HepG2 (cell line): ENCODE data around the gene SETD1A. TPM values are rescaled to one million over a fixed set of nuclear protein-coding genes. Genes with fewer than 3 reads are reported as not detected.

ENCODE experiments used
- CAMTA2 ChIP-seq: sonication (generic); formaldehyde crosslinking; IDR thresholded peaks from 2 replicates; pipeline ENCODE4 v1.4.0; 2020; ENCODE audit warnings: mild to moderate bottlenecking, missing genetic modification reagents, borderline replicate concordance
- CC2D1A ChIP-seq: sonication (generic); formaldehyde crosslinking; IDR thresholded peaks from 2 replicates; pipeline ENCODE4 v1.8.1; 2023; ENCODE audit warnings: mild to moderate bottlenecking, missing genetic modification reagents
- GABPB1 ChIP-seq: IDR thresholded peaks from 2 replicates; pipeline ENCODE4 v1.6.1; 2016; ENCODE audit warnings: mild to moderate bottlenecking, missing genetic modification reagents, moderate library complexity, missing compliant biosample characterization
- GLI4 ChIP-seq: sonication (generic); formaldehyde crosslinking; IDR thresholded peaks from 2 replicates; pipeline ENCODE4 v1.5.1; 2020; ENCODE audit warnings: missing genetic modification reagents, mild to moderate bottlenecking, moderate library complexity, borderline replicate concordance
- KAT7 ChIP-seq: IDR thresholded peaks from 2 replicates; pipeline ENCODE4 v1.6.1; 2018; ENCODE audit warnings: borderline replicate concordance, missing compliant biosample characterization
- MED13 ChIP-seq: sonication (generic); formaldehyde crosslinking; IDR thresholded peaks from 2 replicates; pipeline ENCODE4 v1.5.0; 2020; ENCODE audit warnings: missing genetic modification reagents
- NCOA2 ChIP-seq: sonication (generic); formaldehyde crosslinking; IDR thresholded peaks from 2 replicates; pipeline ENCODE4 v1.8.0; 2022; ENCODE audit warnings: inconsistent platforms
- NFYC ChIP-seq: IDR thresholded peaks from 2 replicates; pipeline ENCODE4 v1.6.1; 2016; ENCODE audit warnings: missing genetic modification reagents, missing compliant biosample characterization
- NR3C1 ChIP-seq: sonication (generic); formaldehyde crosslinking; IDR thresholded peaks from 2 replicates; pipeline ENCODE4 v1.4.0; 2020; ENCODE audit warnings: missing genetic modification reagents
- POLR2A ChIP-seq, 2 experiments: IDR thresholded peaks; 2 replicates each; pipeline ENCODE4 v1.6.1; 2011; ENCODE audit warnings: low read depth in 2 of 2, low read length in 2 of 2, mild to moderate bottlenecking in 1 of 2, moderate library complexity in 1 of 2; ENCODE audit not compliant: insufficient read depth in 1 of 2
- SETDB1 ChIP-seq: sonication (generic); formaldehyde crosslinking; IDR thresholded peaks from 2 replicates; pipeline ENCODE4 v1.5.1; 2020; ENCODE audit warnings: missing genetic modification reagents, mild to moderate bottlenecking, borderline replicate concordance
- SRSF9 ChIP-seq: fragments of 200-400 bp; formaldehyde crosslinking; IDR thresholded peaks from 2 replicates; pipeline ENCODE4 v1.6.1; 2018; ENCODE audit warnings: borderline replicate concordance, mild to moderate bottlenecking, low read depth, low read length; ENCODE audit not compliant: insufficient read depth, poor library complexity, severe bottlenecking
- ZKSCAN5 ChIP-seq: sonication (generic); formaldehyde crosslinking; IDR thresholded peaks from 2 replicates; pipeline ENCODE4 v1.5.1; 2020; ENCODE audit warnings: mild to moderate bottlenecking, missing genetic modification reagents
- ZNF17 ChIP-seq: sonication (generic); formaldehyde crosslinking; IDR thresholded peaks from 2 replicates; pipeline ENCODE4 v1.5.0; 2020; ENCODE audit warnings: mild to moderate bottlenecking, missing genetic modification reagents
- ZNF775 ChIP-seq: sonication (generic); formaldehyde crosslinking; IDR thresholded peaks from 2 replicates; pipeline ENCODE4 v1.4.0; 2020; ENCODE audit warnings: missing genetic modification reagents, mild to moderate bottlenecking, moderate library complexity, borderline replicate concordance
- polyA plus RNA-seq, 8 experiments: library from polyadenylated mRNA; depleted of rRNA in 3 of 8; stranded (reverse) in 7 of 8; unstranded in 1 of 8; fragments of >200 nt; fragmentation: Illumina TruSeq in 4 of 8; extraction: Trizol in 4 of 8; gene quantifications; 2 replicates each; pipeline versions ENCODE4 v1.2.1 to v1.2.3, GENCODE V29; 2011 to 2016; ENCODE audit warnings: low read depth in 4 of 8, missing spikeins in 1 of 8, mixed read lengths in 1 of 8; ENCODE audit not compliant: insufficient read depth in 1 of 8
- total RNA-seq, 5 experiments: library from RNA; depleted of rRNA; stranded (reverse); fragments of >200 nt; fragmentation: Illumina TruSeq; extraction: Trizol; gene quantifications; 2 replicates each; pipeline ENCODE4 v1.2.3, GENCODE V29; 2016; ENCODE audit warnings: low read depth in 1 of 5
- TF ChIP-seq, protein P1 (sequence below): sonication (generic); formaldehyde crosslinking; IDR thresholded peaks from 2 replicates; pipeline ENCODE4 v1.4.0; 2020; ENCODE audit warnings: missing genetic modification reagents, borderline replicate concordance
- TF ChIP-seq, protein P2 (sequence below): sonication (generic); formaldehyde crosslinking; IDR thresholded peaks from 2 replicates; pipeline ENCODE4 v1.4.0; 2020; ENCODE audit warnings: mild to moderate bottlenecking, missing genetic modification reagents
- TF ChIP-seq, protein P3 (sequence below): IDR thresholded peaks from 2 replicates; pipeline ENCODE4 v1.6.1; 2012; ENCODE audit warnings: low read length, improper control_type of control experiment
- TF ChIP-seq, protein P4 (sequence below): sonication (generic); formaldehyde crosslinking; IDR thresholded peaks from 2 replicates; pipeline ENCODE4 v1.5.0; 2020; ENCODE audit warnings: missing genetic modification reagents

SETD1A gene
- total and polyA plus RNA-seq, 2 of the 13 experiments (the other 11 are each of a cell fraction or from before 2014, with no cell fraction given): 3.8 to 5.6 TPM

DNA sequence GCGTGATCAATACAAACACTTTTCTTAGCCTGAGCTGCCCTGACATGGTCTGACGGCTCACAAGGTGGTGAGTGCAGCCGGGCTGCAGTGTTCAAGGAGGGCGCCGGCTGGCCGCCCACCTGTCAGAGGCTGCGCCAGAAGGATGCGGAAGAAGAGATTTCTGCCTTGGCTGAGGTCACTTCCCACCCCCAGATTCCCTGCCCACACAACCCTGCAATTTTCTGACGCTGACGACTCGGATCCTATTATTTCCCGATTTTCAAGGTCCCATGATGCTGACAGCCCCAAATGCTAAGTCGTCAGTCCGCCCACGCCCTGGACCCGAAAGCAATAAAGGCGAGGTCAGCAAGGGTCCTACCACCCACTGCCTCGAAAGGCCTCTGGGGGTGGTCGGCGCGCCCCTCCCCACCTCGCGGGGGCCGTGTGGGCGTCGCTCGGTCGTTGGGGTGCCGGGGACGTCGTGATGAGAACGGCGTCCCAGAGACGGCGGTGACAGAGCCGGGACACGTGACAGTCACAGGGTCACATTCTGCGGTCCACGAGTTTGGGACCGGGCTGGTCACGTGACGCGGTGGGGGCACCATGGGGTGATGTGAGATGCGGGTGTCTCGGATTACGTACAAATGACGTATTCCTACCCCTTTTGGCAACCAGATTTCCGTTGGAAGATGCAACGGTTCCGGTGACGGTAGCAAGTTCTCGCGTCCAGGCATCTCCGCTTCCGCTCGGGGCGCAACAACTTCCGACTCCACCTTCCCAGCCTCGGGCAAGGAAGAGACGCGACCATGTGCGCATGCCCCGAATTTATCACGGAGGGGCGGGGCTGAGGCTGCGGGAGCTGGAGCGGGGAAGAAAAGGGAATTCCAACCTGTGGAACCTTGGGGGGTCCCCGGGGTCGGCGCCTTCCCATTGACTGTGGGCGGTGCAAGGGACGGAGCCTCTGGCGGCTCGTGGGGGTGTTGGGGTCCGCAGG lies 75.5 kb downstream of the SETD1A start, which contains the start of gene STX4 (continued):
- TF ChIP-seq, protein P1, sequence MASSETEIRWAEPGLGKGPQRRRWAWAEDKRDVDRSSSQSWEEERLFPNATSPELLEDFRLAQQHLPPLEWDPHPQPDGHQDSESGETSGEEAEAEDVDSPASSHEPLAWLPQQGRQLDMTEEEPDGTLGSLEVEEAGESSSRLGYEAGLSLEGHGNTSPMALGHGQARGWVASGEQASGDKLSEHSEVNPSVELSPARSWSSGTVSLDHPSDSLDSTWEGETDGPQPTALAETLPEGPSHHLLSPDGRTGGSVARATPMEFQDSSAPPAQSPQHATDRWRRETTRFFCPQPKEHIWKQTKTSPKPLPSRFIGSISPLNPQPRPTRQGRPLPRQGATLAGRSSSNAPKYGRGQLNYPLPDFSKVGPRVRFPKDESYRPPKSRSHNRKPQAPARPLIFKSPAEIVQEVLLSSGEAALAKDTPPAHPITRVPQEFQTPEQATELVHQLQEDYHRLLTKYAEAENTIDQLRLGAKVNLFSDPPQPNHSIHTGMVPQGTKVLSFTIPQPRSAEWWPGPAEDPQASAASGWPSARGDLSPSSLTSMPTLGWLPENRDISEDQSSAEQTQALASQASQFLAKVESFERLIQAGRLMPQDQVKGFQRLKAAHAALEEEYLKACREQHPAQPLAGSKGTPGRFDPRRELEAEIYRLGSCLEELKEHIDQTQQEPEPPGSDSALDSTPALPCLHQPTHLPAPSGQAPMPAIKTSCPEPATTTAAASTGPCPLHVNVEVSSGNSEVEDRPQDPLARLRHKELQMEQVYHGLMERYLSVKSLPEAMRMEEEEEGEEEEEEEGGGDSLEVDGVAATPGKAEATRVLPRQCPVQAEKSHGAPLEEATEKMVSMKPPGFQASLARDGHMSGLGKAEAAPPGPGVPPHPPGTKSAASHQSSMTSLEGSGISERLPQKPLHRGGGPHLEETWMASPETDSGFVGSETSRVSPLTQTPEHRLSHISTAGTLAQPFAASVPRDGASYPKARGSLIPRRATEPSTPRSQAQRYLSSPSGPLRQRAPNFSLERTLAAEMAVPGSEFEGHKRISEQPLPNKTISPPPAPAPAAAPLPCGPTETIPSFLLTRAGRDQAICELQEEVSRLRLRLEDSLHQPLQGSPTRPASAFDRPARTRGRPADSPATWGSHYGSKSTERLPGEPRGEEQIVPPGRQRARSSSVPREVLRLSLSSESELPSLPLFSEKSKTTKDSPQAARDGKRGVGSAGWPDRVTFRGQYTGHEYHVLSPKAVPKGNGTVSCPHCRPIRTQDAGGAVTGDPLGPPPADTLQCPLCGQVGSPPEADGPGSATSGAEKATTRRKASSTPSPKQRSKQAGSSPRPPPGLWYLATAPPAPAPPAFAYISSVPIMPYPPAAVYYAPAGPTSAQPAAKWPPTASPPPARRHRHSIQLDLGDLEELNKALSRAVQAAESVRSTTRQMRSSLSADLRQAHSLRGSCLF (CRISPR knock-in tag): peak; percentile 54; the same call in 1 of the 2 replicates
- TF ChIP-seq NFYC (CRISPR knock-in tag) (0 out of 2 replicates have a peak, but pooled peaks have one; percentile 12), ZKSCAN5 (no peak), CC2D1A (peak; percentile 77; the same call in 1 of the 2 replicates), POLR2A (IDR thresholded peaks at IDR 0.05; ENCODE audit: insufficient read depth in 1 of 2, low read depth in 2 of 2, low read length in 2 of 2) (peak; percentile 60 to 75; a peak in 2 of 4 replicates), SRSF9 (no peak), ZNF17 (CRISPR knock-in tag) (no peak), GABPB1 (CRISPR knock-in tag) (peak; percentile 97), NCOA2 (CRISPR knock-in tag) (peak; percentile 39; the same call in 1 of the 2 replicates), GLI4 (peak; percentile 98; the same call in 1 of the 2 replicates), CAMTA2 (CRISPR knock-in tag) (no peak), ZNF775 (CRISPR knock-in tag) (no peak), SETDB1 (no peak), NR3C1 (CRISPR knock-in tag) (no peak), MED13 (CRISPR knock-in tag) (0 out of 2 replicates have a peak, but pooled peaks have one; percentile 40), KAT7 (CRISPR knock-in tag) (no peak)
- TF ChIP-seq, protein P2, sequence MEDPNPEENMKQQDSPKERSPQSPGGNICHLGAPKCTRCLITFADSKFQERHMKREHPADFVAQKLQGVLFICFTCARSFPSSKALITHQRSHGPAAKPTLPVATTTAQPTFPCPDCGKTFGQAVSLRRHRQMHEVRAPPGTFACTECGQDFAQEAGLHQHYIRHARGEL: peak; percentile 56
- TF ChIP-seq, protein P3, sequence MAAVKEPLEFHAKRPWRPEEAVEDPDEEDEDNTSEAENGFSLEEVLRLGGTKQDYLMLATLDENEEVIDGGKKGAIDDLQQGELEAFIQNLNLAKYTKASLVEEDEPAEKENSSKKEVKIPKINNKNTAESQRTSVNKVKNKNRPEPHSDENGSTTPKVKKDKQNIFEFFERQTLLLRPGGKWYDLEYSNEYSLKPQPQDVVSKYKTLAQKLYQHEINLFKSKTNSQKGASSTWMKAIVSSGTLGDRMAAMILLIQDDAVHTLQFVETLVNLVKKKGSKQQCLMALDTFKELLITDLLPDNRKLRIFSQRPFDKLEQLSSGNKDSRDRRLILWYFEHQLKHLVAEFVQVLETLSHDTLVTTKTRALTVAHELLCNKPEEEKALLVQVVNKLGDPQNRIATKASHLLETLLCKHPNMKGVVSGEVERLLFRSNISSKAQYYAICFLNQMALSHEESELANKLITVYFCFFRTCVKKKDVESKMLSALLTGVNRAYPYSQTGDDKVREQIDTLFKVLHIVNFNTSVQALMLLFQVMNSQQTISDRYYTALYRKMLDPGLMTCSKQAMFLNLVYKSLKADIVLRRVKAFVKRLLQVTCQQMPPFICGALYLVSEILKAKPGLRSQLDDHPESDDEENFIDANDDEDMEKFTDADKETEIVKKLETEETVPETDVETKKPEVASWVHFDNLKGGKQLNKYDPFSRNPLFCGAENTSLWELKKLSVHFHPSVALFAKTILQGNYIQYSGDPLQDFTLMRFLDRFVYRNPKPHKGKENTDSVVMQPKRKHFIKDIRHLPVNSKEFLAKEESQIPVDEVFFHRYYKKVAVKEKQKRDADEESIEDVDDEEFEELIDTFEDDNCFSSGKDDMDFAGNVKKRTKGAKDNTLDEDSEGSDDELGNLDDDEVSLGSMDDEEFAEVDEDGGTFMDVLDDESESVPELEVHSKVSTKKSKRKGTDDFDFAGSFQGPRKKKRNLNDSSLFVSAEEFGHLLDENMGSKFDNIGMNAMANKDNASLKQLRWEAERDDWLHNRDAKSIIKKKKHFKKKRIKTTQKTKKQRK: no peak
- TF ChIP-seq, protein P4, sequence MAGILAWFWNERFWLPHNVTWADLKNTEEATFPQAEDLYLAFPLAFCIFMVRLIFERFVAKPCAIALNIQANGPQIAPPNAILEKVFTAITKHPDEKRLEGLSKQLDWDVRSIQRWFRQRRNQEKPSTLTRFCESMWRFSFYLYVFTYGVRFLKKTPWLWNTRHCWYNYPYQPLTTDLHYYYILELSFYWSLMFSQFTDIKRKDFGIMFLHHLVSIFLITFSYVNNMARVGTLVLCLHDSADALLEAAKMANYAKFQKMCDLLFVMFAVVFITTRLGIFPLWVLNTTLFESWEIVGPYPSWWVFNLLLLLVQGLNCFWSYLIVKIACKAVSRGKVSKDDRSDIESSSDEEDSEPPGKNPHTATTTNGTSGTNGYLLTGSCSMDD (CRISPR knock-in tag): 0 out of 2 replicates have a peak, but pooled peaks have one; percentile 40
